Left lung (tissue), 14 donors: ENCODE measurements around the gene CXorf51A. TPM values are rescaled to one million over a fixed set of nuclear protein-coding genes. Genes with fewer than 3 reads are reported as not detected.
"Not testable (repeated sequence)": the region's sequence is repeated elsewhere in the genome, so short reads cannot be mapped to it uniquely, and the experiment has no call there.

ENCODE experiments used
- ATAC-seq: fragments of 200-7000 bp; cut with Tn5 transposase; one replicate; pipeline ENCODE4 v1.9.1; 2020; ENCODE audit warnings: moderate library complexity
- DNase-seq, 4 donors: peaks; one replicate each; pipeline ENCODE4 v3.0.0-alpha.2; 2013 to 2020
- H3K27ac ChIP-seq, 2 donors: fragments of 200-600 bp; sonication (generic) in 1 of 2; one replicate each; pipeline versions ENCODE4 v1.5.0 to v1.8.0; 2020 to 2021
- H3K27me3 ChIP-seq, 2 donors: fragments of 200-600 bp; sonication (generic) in 1 of 2; one replicate each; pipeline versions ENCODE4 v1.5.0 to v1.8.0; 2020 to 2021
- H3K36me3 ChIP-seq, 2 donors: fragments of 200-600 bp; sonication (generic) in 1 of 2; one replicate each; pipeline versions ENCODE4 v1.5.0 to v1.8.0; 2020 to 2021
- H3K4me1 ChIP-seq, 2 donors: fragments of 200-600 bp; one replicate each; pipeline ENCODE4 v1.8.0; 2021
- H3K4me3 ChIP-seq, 2 donors: fragments of 200-600 bp; sonication (generic) in 1 of 2; one replicate each; pipeline versions ENCODE4 v1.5.0 to v1.8.0; 2020 to 2021; ENCODE audit warnings: mild to moderate bottlenecking in 1 of 2
- H3K9me3 ChIP-seq, 2 donors: fragments of 200-600 bp; sonication (generic) in 1 of 2; one replicate each; pipeline versions ENCODE4 v1.5.0 to v1.8.0; 2020 to 2021
- intact Hi-C, 2 donors: fragments of 100-400 bp; cut with DNase I; formaldehyde crosslinking; loops; one replicate each; pipeline versions ENCODE4 v1.11.2 to v1.14.2; 2022
- long read RNA-seq, 12 donors: library from polyadenylated mRNA in 2 of 12; unstranded in 2 of 12; transcript quantifications; one replicate each; pipeline ENCODE4 v2.0.0 and lab custom pipeline, GENCODE V29; 2019 to 2026
- polyA plus RNA-seq, 6 donors: library from polyadenylated mRNA; unstranded; fragments of 120-200 nt; gene quantifications; one replicate each; pipeline ENCODE4 v1.2.1, GENCODE V29; 2013; ENCODE audit not compliant: insufficient read length in 6 of 6
- total RNA-seq, 2 donors: library from RNA; stranded (reverse); fragmentation: NEBNext Ultra II Directional; extraction: Animal tissue kit (Norgen Biotek cat#: 25700); gene quantifications; one replicate each; pipeline ENCODE4 v1.2.1, GENCODE V29; 2021
- TF ChIP-seq, protein P1 (sequence below), 2 donors: fragments of 200-600 bp; sonication (generic) in 1 of 2; IDR thresholded peaks; one replicate each; pipeline versions ENCODE4 v1.5.0 to v1.8.0; 2021; ENCODE audit warnings: antibody characterized with exemption in 2 of 2
- donor health status: DM: no; HTN: yes; CAD: no.
- donor health status: DM: no; HTN: no; CAD: no.

The CXorf51A gene
- total RNA-seq (not detected), polyA plus RNA-seq (not detected)
- long read RNA-seq, donor 1, result 0 reads
- long read RNA-seq, donor 2, result 0 reads
- long read RNA-seq, donor 3, result 0 reads
- long read RNA-seq, donor 4, result 0 reads
- long read RNA-seq, donor 5, result 0 reads
- long read RNA-seq, donor 6, result 0 reads
- long read RNA-seq, donor 7, result 0 reads
- long read RNA-seq, donor 8, result 0 reads
- long read RNA-seq, donor 9, result 0 reads
- long read RNA-seq, donor 10, result 0 reads
- long read RNA-seq, donor 11, result 0 reads
- long read RNA-seq, donor 12, result 0 reads

DNA sequence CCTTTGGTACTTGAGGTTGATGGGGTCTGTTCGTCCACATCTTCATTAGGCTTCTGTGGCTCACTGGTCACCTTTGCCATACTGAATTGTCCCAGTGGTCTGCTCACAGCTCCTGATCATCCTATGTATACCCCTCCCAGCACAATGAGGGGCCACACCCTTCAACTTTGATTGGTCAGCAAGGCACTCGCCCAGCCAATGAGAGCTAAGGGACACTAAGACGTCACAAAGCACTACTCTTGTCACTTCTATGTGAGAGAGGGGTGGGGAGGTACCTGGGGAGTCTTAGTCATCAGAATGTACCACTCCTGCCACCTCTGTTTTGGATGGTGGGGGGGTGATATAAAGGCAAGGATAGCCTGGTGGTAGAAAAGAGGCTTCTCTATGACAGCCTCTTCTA, at the start of gene CXorf51A:
Gene CXorf51A, minus strand, starts transcription at position 101 of the 400 bp plus-strand sequence. Its CDS starts 21 bp downstream, at position 80.
- H3K9me3 ChIP-seq, ATAC-seq, intact Hi-C loops: not testable (repeated sequence)

DNA sequence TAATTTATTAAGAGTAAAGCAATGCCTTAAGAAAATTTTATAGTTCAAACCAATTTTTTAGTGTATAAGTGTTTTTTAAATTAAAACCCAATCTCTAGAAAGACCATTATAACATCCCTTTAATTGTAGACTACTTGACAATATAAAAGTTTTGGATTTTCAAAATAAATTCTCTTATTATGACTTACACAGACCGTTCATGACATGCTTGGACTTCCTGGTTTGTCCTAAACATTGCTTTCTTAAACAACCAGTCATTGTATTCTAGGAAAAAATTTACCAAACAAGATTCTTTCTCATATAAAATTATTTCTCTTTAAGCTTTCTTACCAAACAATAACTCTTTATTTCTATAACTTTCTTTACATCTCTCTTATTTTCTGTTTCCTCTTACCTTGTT, 49.0 kb upstream of the CXorf51A start:
- no peaks in the 10 kb centered on the region for H3K36me3 ChIP-seq
- intact Hi-C loops, result no loop called here
- TF ChIP-seq, protein P1, sequence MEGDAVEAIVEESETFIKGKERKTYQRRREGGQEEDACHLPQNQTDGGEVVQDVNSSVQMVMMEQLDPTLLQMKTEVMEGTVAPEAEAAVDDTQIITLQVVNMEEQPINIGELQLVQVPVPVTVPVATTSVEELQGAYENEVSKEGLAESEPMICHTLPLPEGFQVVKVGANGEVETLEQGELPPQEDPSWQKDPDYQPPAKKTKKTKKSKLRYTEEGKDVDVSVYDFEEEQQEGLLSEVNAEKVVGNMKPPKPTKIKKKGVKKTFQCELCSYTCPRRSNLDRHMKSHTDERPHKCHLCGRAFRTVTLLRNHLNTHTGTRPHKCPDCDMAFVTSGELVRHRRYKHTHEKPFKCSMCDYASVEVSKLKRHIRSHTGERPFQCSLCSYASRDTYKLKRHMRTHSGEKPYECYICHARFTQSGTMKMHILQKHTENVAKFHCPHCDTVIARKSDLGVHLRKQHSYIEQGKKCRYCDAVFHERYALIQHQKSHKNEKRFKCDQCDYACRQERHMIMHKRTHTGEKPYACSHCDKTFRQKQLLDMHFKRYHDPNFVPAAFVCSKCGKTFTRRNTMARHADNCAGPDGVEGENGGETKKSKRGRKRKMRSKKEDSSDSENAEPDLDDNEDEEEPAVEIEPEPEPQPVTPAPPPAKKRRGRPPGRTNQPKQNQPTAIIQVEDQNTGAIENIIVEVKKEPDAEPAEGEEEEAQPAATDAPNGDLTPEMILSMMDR (IDR thresholded peaks at IDR 0.05), result no peak
- no peaks in the 10 kb centered on the region for H3K4me1 ChIP-seq
- peaks cover 0 to 7% of the 10 kb centered on the region in 2 donors for H3K9me3 ChIP-seq
- DNase-seq (no peak), ATAC-seq (no peak)
- no peak overlapping the region for H3K27ac ChIP-seq
- H3K4me3 ChIP-seq, result no peak overlapping the region
- no peaks in the 10 kb centered on the region for H3K27me3 ChIP-seq

More for the DNA sequence above, at the start of gene CXorf51A:
- H3K36me3 ChIP-seq, H3K27ac ChIP-seq, H3K4me1 ChIP-seq, DNase-seq, H3K4me3 ChIP-seq, H3K27me3 ChIP-seq: not testable (repeated sequence)

DNA sequence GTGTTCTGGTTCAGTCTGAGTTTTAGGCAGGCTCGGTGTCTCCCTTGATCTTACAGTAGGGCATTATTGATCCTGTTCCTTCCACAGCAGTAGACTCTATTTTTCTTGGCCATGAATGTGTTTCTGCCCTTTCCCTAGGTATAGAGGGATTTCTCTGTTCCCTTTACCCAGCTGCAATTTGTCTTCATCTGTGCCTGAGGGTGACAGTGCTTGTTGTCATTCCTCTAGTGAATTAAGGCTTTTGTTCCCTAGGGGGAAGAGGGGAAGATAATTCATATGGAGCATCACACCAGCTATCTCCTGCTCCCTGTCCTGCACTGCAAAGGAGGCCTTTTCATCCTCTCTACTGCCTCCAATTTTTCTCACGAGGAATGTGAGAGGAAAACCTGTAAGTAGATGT, 39.7 kb upstream of the CXorf51A start:
- no peaks in the 10 kb centered on the region for H3K27me3 ChIP-seq
- H3K27ac ChIP-seq, result no peak overlapping the region
- H3K4me3 ChIP-seq, result no peak overlapping the region
- H3K9me3 ChIP-seq, result no peaks in the 10 kb centered on the region
- intact Hi-C loops, result no loop called here
- no peak for ATAC-seq
- H3K4me1 ChIP-seq, result no peaks in the 10 kb centered on the region
- DNase-seq, result no peak
- TF ChIP-seq, protein P1 (IDR thresholded peaks at IDR 0.05), result no peak
- H3K36me3 ChIP-seq, result no peaks in the 10 kb centered on the region

DNA sequence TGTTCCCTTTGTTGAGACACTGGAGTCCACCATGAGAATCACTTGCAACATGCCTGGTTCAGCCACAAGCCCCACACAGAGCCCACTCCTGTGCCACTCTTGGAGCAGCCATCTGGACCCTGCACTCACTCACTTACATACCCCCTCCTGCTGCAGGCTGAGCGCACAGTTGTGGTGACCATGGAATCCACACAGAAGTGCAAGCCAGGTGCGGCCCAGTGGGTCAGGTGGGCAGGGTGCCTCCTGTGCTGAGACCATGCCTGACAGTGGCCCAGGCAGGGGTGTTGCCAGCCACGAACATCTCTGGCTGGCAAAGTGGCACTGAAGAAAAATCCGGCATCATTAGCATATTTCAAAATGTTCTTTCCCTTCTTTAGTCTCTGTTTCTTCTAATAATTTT, 17.4 kb upstream of the CXorf51A start:
- TF ChIP-seq, protein P1 (IDR thresholded peaks at IDR 0.05), result no peak
- ATAC-seq (no peak), DNase-seq (peak in 1 of 4 donors; percentile 24)

DNA sequence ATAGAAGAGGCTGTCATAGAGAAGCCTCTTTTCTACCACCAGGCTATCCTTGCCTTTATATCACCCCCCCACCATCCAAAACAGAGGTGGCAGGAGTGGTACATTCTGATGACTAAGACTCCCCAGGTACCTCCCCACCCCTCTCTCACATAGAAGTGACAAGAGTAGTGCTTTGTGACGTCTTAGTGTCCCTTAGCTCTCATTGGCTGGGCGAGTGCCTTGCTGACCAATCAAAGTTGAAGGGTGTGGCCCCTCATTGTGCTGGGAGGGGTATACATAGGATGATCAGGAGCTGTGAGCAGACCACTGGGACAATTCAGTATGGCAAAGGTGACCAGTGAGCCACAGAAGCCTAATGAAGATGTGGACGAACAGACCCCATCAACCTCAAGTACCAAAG, 5.1 kb downstream of the CXorf51A start, which contains the start of gene CXorf51B:
Gene CXorf51B, plus strand, starts transcription at position 301 of the 400 bp plus-strand sequence. Its CDS starts 21 bp downstream, at position 322.
- intact Hi-C loops, H3K4me1 ChIP-seq, DNase-seq, H3K4me3 ChIP-seq, H3K27ac ChIP-seq, H3K9me3 ChIP-seq, H3K36me3 ChIP-seq, ATAC-seq, H3K27me3 ChIP-seq: not testable (repeated sequence)

More for the DNA sequence above, 17.4 kb upstream of the CXorf51A start:
- intact Hi-C loops, result no loop called here
- Histone ChIP-seq H3K4me1 (no peaks in the 10 kb centered on the region), H3K27ac (no peak overlapping the region), H3K27me3 (no peaks in the 10 kb centered on the region), H3K36me3 (no peaks in the 10 kb centered on the region), H3K4me3 (no peak overlapping the region), H3K9me3 (no peaks in the 10 kb centered on the region)

Other genes with a start within 250 kb of the CXorf51A start
- not detected for gene CXorf51B, start 5.0 kb downstream of the CXorf51A start, total RNA-seq
- gene CXorf51B, start 5.0 kb downstream of the CXorf51A start, polyA plus RNA-seq, result not detected